MCF 10A (cell line): ENCODE data around the gene FBXL22. TPM values are rescaled to one million over a fixed set of nuclear protein-coding genes. Genes with fewer than 3 reads are reported as not detected.

Experiments used
- BruUV-seq: library from RNA; stranded (reverse); fragments of 400-500 nt; replicated peaks from 2 replicates; lab custom pipeline; 2021; lab: Mats Ljungman, UMichigan
- CTCF ChIA-PET: fragments of 300-600 bp; sonication (Branson Sonifier 250); formaldehyde crosslinking; extraction: SDS; loops from one replicate; lab custom pipeline; 2021; ENCODE audit warnings: antibody characterized with exemption, inconsistent platforms; lab: Yijun Ruan, JAX
- POLR2A ChIA-PET: fragments of 300-600, 350-650 bp; sonication (Branson Sonifier 250); formaldehyde crosslinking; extraction: SDS; loops from one replicate; lab custom pipeline; 2020; ENCODE audit warnings: antibody characterized with exemption, inconsistent platforms; lab: Yijun Ruan, JAX
- DNase-seq: peaks from one replicate; pipeline ENCODE4 v3.0.0-alpha.2; 2018; ENCODE audit not compliant: unreplicated experiment
- H3K27ac Mint-ChIP-seq: one replicate; pipeline ENCODE4 v1.8.0; 2022; ENCODE audit warnings: mild to moderate bottlenecking, low read depth, mixed read lengths; ENCODE audit not compliant: unreplicated experiment
- H3K27me3 Mint-ChIP-seq: one replicate; pipeline ENCODE4 v1.8.0; 2022; ENCODE audit warnings: mixed read lengths; ENCODE audit not compliant: insufficient read depth, unreplicated experiment
- H3K36me3 Mint-ChIP-seq: one replicate; pipeline ENCODE4 v1.8.0; 2022; ENCODE audit warnings: mild to moderate bottlenecking, moderate library complexity, mixed read lengths; ENCODE audit not compliant: insufficient read depth, unreplicated experiment
- H3K4me1 Mint-ChIP-seq: one replicate; pipeline ENCODE4 v1.8.0; 2022; ENCODE audit warnings: mixed read lengths; ENCODE audit not compliant: insufficient read depth, unreplicated experiment
- H3K4me3 Mint-ChIP-seq: one replicate; pipeline ENCODE4 v1.8.0; 2022; ENCODE audit warnings: mild to moderate bottlenecking, moderate library complexity, mixed read lengths; ENCODE audit not compliant: unreplicated experiment
- H3K9me3 Mint-ChIP-seq: one replicate; pipeline ENCODE4 v1.8.0; 2022; ENCODE audit warnings: mixed read lengths; ENCODE audit not compliant: unreplicated experiment
- intact Hi-C: fragments of 100-400 bp; cut with micrococcal nuclease; formaldehyde crosslinking; loops from 2 replicates; pipeline ENCODE4 v1.14.1; 2022
- total RNA-seq: library from RNA; stranded (reverse); gene quantifications from 2 replicates; pipeline ENCODE4 v1.2.3, GENCODE V29; 2022
- TF ChIP-seq, protein P1 (sequence below): fragments of 200-600 bp; IDR thresholded peaks from one replicate; pipeline ENCODE4 v1.8.0; 2022; ENCODE audit warnings: antibody characterized with exemption, mild to moderate bottlenecking; ENCODE audit not compliant: unreplicated experiment

Gene FBXL22
- total RNA-seq, 1 experiment from 2014 or later, result 0.58 TPM

DNA sequence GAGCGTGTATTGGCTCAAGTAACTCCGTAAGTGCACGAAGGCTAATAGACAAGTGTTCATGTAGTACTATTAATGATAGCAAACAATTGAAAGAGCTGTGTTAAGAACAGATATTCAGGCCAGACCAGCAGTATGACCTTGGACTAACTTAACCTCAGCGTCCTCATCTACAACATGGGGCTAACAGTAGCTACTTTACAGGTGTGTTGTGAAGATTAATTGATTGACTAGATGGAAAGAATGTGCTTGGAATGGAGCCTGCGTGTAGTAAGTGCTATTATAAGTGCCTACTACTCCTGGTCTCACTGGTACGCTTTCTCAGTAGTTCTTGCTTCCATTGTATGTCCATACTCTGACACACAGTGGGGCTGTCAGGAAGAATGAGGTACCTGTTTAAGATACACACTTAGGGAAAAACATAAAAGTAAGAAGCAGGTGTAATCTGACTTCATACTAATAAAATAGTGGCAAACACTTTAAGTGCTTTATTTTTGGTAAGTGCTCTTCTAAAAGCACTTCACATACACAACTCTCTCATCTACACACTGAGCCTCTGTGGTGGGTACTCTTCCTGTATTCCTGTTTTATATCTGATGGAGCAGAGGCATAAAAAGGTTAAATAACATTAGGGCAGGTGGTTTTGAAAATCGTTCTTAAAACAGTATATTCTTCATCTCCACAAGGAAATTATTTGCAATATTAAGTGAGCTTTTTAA lies 24.3 kb upstream of the FBXL22 start:
- Mint-ChIP-seq H3K27ac (no peak overlapping the region), H3K36me3 (peaks cover 86% of the 10 kb centered on the region), H3K4me3 (no peak overlapping the region), H3K27me3 (no peaks in the 10 kb centered on the region), H3K9me3 (no peaks in the 10 kb centered on the region), H3K4me1 (no peaks in the 10 kb centered on the region)
- TF ChIP-seq, protein P1, sequence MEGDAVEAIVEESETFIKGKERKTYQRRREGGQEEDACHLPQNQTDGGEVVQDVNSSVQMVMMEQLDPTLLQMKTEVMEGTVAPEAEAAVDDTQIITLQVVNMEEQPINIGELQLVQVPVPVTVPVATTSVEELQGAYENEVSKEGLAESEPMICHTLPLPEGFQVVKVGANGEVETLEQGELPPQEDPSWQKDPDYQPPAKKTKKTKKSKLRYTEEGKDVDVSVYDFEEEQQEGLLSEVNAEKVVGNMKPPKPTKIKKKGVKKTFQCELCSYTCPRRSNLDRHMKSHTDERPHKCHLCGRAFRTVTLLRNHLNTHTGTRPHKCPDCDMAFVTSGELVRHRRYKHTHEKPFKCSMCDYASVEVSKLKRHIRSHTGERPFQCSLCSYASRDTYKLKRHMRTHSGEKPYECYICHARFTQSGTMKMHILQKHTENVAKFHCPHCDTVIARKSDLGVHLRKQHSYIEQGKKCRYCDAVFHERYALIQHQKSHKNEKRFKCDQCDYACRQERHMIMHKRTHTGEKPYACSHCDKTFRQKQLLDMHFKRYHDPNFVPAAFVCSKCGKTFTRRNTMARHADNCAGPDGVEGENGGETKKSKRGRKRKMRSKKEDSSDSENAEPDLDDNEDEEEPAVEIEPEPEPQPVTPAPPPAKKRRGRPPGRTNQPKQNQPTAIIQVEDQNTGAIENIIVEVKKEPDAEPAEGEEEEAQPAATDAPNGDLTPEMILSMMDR, result no peak
- intact Hi-C loops, result no loop called here
- DNase-seq, result no peak
- CTCF ChIA-PET, result interaction anchor here (0.6 kb wide), 1 partner anchor 86 kb away, joined by 4 read pairs; no protein-coding TSS in a partner anchor
- POLR2A ChIA-PET, result interaction anchor here (0.6 to 1.5 kb wide), 4 partner anchors 15 to 122 kb away, joined by 3 to 8 read pairs (median 4); no protein-coding TSS in a partner anchor
- no TSS peak for BruUV-seq

DNA sequence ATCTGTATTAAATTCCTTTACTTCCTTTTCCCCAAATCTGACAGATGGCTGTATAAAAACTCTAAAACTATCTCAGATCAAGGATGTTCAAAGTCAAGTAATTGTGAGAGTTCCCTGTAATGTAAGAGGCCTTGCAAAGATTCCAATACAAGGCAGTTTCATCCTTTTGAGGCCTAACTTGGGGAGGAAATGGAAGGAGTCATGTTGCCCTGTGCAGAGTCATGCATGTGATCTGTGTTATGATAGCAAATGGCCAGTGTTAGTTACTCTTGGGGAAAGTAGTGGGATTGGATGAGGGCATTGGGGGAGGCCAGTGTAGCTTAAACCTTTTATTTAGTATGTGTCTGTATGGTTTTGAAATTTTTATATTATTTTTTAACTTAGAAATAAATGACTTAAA lies 23.7 kb upstream of the FBXL22 start:
- H3K4me1 Mint-ChIP-seq, result no peaks in the 10 kb centered on the region
- no peak for DNase-seq
- H3K36me3 Mint-ChIP-seq, result peaks cover 86% of the 10 kb centered on the region
- H3K27me3 Mint-ChIP-seq, result no peaks in the 10 kb centered on the region
- ChIA-PET CTCF (no interaction called here), POLR2A (interaction anchor here (1.0 to 1.5 kb wide), 3 partner anchors 14 to 68 kb away, joined by 3 to 8 read pairs (median 3); no protein-coding TSS in a partner anchor)
- no peak overlapping the region for H3K27ac Mint-ChIP-seq
- H3K4me3 Mint-ChIP-seq, result no peak overlapping the region
- intact Hi-C loops, result no loop called here
- no peaks in the 10 kb centered on the region for H3K9me3 Mint-ChIP-seq
- TF ChIP-seq, protein P1, result no peak
- BruUV-seq, result no TSS peak

DNA sequence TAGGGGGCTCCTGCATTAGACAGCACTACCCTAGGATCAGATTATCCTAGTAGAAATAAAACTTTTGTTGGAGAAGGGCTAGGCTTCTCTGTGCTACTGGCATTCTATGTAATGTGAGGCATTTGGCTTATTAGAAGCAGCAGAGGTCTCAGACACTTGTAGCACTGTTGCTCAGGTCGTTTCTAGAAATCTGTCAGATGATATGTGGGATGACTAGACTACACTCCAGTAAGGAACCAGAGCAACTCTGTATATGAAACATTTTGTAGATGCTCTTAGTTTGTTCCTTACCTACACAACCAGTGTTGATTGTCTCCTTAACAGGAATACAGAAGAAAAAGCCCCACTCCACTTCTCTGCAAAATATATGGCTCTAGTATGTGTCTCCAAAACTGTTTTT lies 21.9 kb upstream of the FBXL22 start:
- TF ChIP-seq, protein P1, result no peak
- no peak overlapping the region for H3K27ac Mint-ChIP-seq
- H3K4me1 Mint-ChIP-seq, result no peaks in the 10 kb centered on the region
- ChIA-PET CTCF (interaction anchor here (0.6 to 1.6 kb wide), 2 partner anchors 25 to 37 kb away, joined by 3 read pairs; no protein-coding TSS in a partner anchor), POLR2A (no interaction called here)
- no peaks in the 10 kb centered on the region for H3K27me3 Mint-ChIP-seq
- no peak for DNase-seq
- H3K9me3 Mint-ChIP-seq, result no peaks in the 10 kb centered on the region
- intact Hi-C loops, result no loop called here
- no TSS peak for BruUV-seq
- H3K4me3 Mint-ChIP-seq, result no peak overlapping the region
- H3K36me3 Mint-ChIP-seq, result peaks cover 71% of the 10 kb centered on the region

DNA sequence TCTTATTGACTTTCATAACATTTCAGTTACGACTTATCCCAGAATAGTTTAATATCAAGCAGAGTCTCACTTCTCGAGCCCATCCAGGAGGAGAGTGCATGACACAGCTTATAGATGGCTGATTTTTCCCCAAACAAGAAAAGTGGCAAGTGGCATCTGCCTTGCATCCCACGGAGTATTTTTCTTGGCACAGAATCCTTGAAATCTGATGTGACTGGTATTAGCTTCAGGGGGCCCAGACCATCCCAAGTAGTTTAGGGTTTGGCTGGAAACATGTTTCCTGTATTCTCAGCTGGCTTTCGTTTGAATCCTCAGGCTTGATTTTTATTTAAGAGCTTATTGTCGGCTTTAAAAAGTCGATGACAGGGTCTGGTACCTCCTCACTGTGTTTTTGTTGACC lies 20.7 kb upstream of the FBXL22 start:
- H3K4me3 Mint-ChIP-seq, result no peak overlapping the region
- TF ChIP-seq, protein P1, result no peak
- intact Hi-C loops, result no loop called here
- no peaks in the 10 kb centered on the region for H3K9me3 Mint-ChIP-seq
- ChIA-PET POLR2A (no interaction called here), CTCF (interaction anchor here (1.6 kb wide), 1 partner anchor 24 kb away, joined by 3 read pairs; no protein-coding TSS in a partner anchor)
- H3K4me1 Mint-ChIP-seq, result no peaks in the 10 kb centered on the region
- H3K27me3 Mint-ChIP-seq, result no peaks in the 10 kb centered on the region
- H3K27ac Mint-ChIP-seq, result no peak overlapping the region
- H3K36me3 Mint-ChIP-seq, result peaks cover 75% of the 10 kb centered on the region
- BruUV-seq, result no TSS peak
- no peak for DNase-seq
